Neural crest cell (in vitro differentiated cells): Measurements from ENCODE around the gene PRKCA. TPM values are rescaled to one million over a fixed set of nuclear protein-coding genes. Genes with fewer than 3 reads are reported as not detected.

ENCODE experiments used
- DNase-seq: peaks from one replicate; pipeline ENCODE4 v3.0.0; 2021; ENCODE audit warnings: low read depth, mixed read lengths, low spot score
- H3K27ac Mint-ChIP-seq: one replicate; pipeline ENCODE4 v1.8.0; 2021; ENCODE audit warnings: mild to moderate bottlenecking, mixed read lengths; ENCODE audit not compliant: unreplicated experiment
- H3K27me3 Mint-ChIP-seq: 2 replicates; pipeline ENCODE4 v1.8.0; 2021; ENCODE audit warnings: low read depth, mild to moderate bottlenecking, mixed read lengths
- H3K36me3 Mint-ChIP-seq: 2 replicates; pipeline ENCODE4 v1.8.0; 2021; ENCODE audit warnings: low read depth, mild to moderate bottlenecking, mixed read lengths
- H3K4me1 Mint-ChIP-seq: 2 replicates; pipeline ENCODE4 v1.8.0; 2021; ENCODE audit warnings: mixed read lengths
- H3K4me3 Mint-ChIP-seq: one replicate; pipeline ENCODE4 v1.8.0; 2021; ENCODE audit warnings: mild to moderate bottlenecking, mixed read lengths
- H3K9me3 Mint-ChIP-seq: 2 replicates; pipeline ENCODE4 v1.8.0; 2021; ENCODE audit warnings: mixed read lengths
- CTCF ChIP-seq: fragments of 200-600 bp; sonication (generic); conservative IDR thresholded peaks from 2 replicates; pipeline ENCODE4 v1.5.0; 2021; ENCODE audit warnings: antibody characterized with exemption, mild to moderate bottlenecking
- total RNA-seq: library from RNA; stranded (reverse); gene quantifications from 2 replicates; pipeline ENCODE4 v1.2.1, GENCODE V29; 2021

The PRKCA gene
- total RNA-seq, 1 donor from 2014 or later = 22.7 TPM

GRCh38 chr17:66814570-66814969 lies 512.2 kb downstream of the PRKCA start:
- H3K9me3 Mint-ChIP-seq = peaks cover 7% of the 10 kb centered on the region
- H3K27me3 Mint-ChIP-seq = no peaks in the 10 kb centered on the region
- H3K27ac Mint-ChIP-seq = no peak overlapping the region
- DNase-seq = no peak
- H3K36me3 Mint-ChIP-seq = peaks cover 2% of the 10 kb centered on the region
- no peak overlapping the region for H3K4me3 Mint-ChIP-seq
- H3K4me1 Mint-ChIP-seq = peaks cover 17% of the 10 kb centered on the region
- TF ChIP-seq CTCF = no peak

- H3K27ac Mint-ChIP-seq = no peak overlapping the region
- H3K36me3 Mint-ChIP-seq = peaks cover 2% of the 10 kb centered on the region
- peaks cover 23% of the 10 kb centered on the region for H3K4me1 Mint-ChIP-seq
- H3K9me3 Mint-ChIP-seq = peaks cover 7% of the 10 kb centered on the region
- no peak overlapping the region for H3K4me3 Mint-ChIP-seq
- DNase-seq = no peak
- TF ChIP-seq CTCF = no peak
- no peaks in the 10 kb centered on the region for H3K27me3 Mint-ChIP-seq
These were observed 515.3 kb downstream of the PRKCA start for GRCh38 chr17:66817750-66818149.

GRCh38 chr17:66819466-66819865 lies 517.1 kb downstream of the PRKCA start:
- Mint-ChIP-seq H3K9me3 (peaks cover 7% of the 10 kb centered on the region), H3K36me3 (peaks cover 2% of the 10 kb centered on the region), H3K4me3 (no peak overlapping the region), H3K27ac (no peak overlapping the region), H3K27me3 (no peaks in the 10 kb centered on the region), H3K4me1 (peaks cover 15% of the 10 kb centered on the region)
- TF ChIP-seq CTCF = no peak
- no peak for DNase-seq

- Mint-ChIP-seq H3K36me3 (peaks cover 2% of the 10 kb centered on the region), H3K4me3 (no peak overlapping the region), H3K4me1 (peaks cover 15% of the 10 kb centered on the region), H3K27ac (no peak overlapping the region), H3K27me3 (peaks cover 7% of the 10 kb centered on the region), H3K9me3 (peaks cover 7% of the 10 kb centered on the region)
- TF ChIP-seq CTCF = no peak
- no peak for DNase-seq
These were observed 519.6 kb downstream of the PRKCA start for GRCh38 chr17:66822009-66822408.

GRCh38 chr17:66826856-66827255 lies 524.4 kb downstream of the PRKCA start:
- Mint-ChIP-seq H3K4me1 (peaks cover 11% of the 10 kb centered on the region), H3K27ac (no peak overlapping the region), H3K36me3 (no peaks in the 10 kb centered on the region), H3K4me3 (no peak overlapping the region), H3K27me3 (peaks cover 48% of the 10 kb centered on the region), H3K9me3 (no peaks in the 10 kb centered on the region)
- TF ChIP-seq CTCF = no peak
- DNase-seq = no peak

GRCh38 chr17:66829386-66829864 lies 527.0 kb downstream of the PRKCA start:
- Mint-ChIP-seq H3K27me3 (peaks cover 71% of the 10 kb centered on the region), H3K9me3 (no peaks in the 10 kb centered on the region), H3K36me3 (no peaks in the 10 kb centered on the region), H3K27ac (no peak overlapping the region), H3K4me3 (no peak overlapping the region), H3K4me1 (peaks cover 16% of the 10 kb centered on the region)
- DNase-seq = peak; percentile 45
- no peak for TF ChIP-seq CTCF
